ENCODE results near the gene ERRFI1. TPM values are rescaled to one million over a fixed set of nuclear protein-coding genes. Genes with fewer than 3 reads are reported as not detected.
A peak's percentile ranks its signal among the peaks of the same experiment; 100 is the strongest.

The ERRFI1 gene
- total RNA-seq, 1 donor from 2014 or later: 3.1 TPM

DNA sequence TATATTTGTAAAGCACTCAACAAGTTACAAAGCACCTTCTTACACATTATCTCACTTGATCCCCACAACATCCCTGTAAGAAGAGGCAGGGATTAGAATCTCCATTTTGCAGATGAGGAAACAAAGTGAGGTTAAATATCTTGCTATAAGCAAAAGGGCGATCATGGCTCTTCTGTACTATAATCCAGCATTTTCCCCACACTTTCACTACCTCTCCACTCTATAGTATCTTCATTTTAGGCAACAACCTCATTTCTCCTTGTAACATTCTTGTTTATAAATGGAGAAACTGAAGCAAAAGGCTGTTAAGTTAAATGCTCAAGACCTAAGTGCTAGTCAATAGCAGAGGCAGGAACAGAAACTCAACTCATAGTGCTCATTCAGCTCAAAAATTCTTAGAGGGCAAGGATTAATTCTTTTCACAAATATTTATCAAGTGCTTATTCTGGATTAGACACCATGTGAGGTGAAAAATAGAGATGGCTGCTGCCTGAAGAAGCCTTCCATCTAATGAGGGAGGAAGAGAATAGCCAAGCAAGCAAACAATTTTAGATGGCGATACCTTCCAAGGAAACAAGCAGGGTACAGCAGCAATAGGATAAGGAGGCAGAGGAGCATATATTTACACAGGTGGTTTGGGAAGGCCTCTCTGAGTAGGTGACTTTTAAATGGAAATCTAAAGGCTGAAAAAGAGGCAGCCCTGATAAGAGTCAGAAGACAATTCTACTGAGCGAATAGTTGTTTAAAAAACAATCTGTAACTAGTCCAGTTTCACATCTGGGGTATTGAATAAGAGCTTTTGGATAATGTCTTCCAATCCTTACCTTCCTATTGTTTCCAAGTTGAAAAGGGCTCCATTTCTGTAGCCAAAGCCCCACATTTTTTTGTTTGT lies 3.5 kb downstream of the ERRFI1 start:
- Mint-ChIP-seq H3K36me3 (ENCODE audit: low read depth) (no peaks in the 10 kb centered on the region), H3K4me3 (ENCODE audit: low read depth) (no peak overlapping the region), H3K9me3 (no peaks in the 10 kb centered on the region), H3K4me1 (ENCODE audit: low read depth) (peaks cover 13% of the 10 kb centered on the region), H3K27me3 (ENCODE audit: low read depth) (peaks cover 54% of the 10 kb centered on the region), H3K27ac (no peak overlapping the region)
- intact Hi-C loops (cut with micrococcal nuclease): no loop called here
- no peak for DNase-seq (ENCODE audit: low spot score)

DNA sequence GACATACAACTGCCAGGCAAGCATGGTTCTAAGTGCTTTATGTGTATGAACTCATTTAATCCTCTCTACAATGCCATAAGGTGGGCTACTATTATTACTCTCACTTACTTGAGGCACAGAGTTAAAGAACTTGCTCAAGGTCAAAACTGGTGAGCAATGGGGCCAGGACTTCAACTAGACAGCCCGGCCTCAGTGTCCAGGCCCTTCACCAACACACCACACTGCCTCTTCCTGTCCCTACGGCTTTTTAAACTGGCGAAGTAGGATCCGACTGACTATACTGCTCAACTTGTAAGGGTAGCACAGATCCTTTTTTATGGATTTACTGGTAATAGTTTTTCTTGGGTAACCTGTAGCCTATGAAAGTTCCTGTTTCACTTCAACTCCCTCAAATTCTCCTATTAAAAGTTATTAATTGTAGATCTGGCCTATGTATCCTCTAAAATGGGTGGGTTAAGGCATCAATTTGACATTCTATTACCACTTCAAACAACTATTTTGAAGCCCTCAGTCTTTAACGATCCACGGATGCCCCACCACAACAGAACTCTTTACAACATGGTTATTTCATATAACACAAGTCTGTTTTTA lies 4.3 kb downstream of the ERRFI1 start:
- no peak for DNase-seq (ENCODE audit: low spot score)
- Mint-ChIP-seq H3K4me3 (ENCODE audit: low read depth) (no peak overlapping the region), H3K27ac (no peak overlapping the region), H3K9me3 (no peaks in the 10 kb centered on the region), H3K36me3 (ENCODE audit: low read depth) (no peaks in the 10 kb centered on the region), H3K4me1 (ENCODE audit: low read depth) (peaks cover 12% of the 10 kb centered on the region), H3K27me3 (ENCODE audit: low read depth) (peaks cover 45% of the 10 kb centered on the region)
- intact Hi-C loops (cut with micrococcal nuclease): no loop called here

DNA sequence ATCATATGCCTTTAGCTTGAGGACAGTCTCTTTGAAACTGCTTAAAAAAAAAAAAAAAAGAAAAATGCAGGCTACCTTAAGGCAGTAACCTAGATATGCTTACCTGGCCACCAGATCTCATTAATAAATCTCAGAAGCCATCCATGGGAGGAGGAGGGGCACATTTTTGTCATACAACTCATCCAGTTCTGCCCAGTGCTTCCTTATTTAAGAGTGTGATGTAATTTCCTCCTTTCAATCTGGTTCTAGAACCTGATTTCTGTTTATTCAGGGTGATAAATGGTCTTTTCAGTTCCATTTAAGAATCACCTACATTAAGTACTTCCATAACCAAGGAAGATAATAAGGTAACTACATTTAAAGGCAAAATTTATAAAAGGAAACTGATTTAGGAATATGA lies 6.1 kb downstream of the ERRFI1 start:
- H3K9me3 Mint-ChIP-seq: no peaks in the 10 kb centered on the region
- H3K4me3 Mint-ChIP-seq (ENCODE audit: low read depth): no peak overlapping the region
- H3K4me1 Mint-ChIP-seq (ENCODE audit: low read depth): peaks cover 4% of the 10 kb centered on the region
- H3K36me3 Mint-ChIP-seq (ENCODE audit: low read depth): no peaks in the 10 kb centered on the region
- no peak for DNase-seq (ENCODE audit: low spot score)
- no peak overlapping the region for H3K27ac Mint-ChIP-seq
- peaks cover 42% of the 10 kb centered on the region for H3K27me3 Mint-ChIP-seq (ENCODE audit: low read depth)
- intact Hi-C loops (cut with micrococcal nuclease): no loop called here

DNA sequence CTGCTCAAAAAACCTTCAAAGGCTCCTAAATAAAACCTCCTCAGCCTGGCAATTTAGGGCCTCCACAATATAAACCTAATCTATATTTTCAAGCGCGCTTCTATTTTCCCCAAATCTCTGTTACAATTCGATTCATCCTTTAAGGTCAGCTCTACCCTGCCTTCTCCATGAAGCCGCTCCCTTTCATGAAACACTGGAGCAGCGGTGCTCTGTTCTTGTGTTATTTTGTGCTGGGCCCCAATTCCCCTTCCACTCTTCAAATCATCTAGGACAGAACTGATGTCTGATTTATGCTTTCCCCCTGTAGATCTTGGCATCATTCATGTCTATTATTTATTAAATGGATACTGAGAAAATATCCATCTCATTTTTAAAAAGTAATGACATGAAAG lies 6.9 kb downstream of the ERRFI1 start:
- no peaks in the 10 kb centered on the region for H3K36me3 Mint-ChIP-seq (ENCODE audit: low read depth)

DNA sequence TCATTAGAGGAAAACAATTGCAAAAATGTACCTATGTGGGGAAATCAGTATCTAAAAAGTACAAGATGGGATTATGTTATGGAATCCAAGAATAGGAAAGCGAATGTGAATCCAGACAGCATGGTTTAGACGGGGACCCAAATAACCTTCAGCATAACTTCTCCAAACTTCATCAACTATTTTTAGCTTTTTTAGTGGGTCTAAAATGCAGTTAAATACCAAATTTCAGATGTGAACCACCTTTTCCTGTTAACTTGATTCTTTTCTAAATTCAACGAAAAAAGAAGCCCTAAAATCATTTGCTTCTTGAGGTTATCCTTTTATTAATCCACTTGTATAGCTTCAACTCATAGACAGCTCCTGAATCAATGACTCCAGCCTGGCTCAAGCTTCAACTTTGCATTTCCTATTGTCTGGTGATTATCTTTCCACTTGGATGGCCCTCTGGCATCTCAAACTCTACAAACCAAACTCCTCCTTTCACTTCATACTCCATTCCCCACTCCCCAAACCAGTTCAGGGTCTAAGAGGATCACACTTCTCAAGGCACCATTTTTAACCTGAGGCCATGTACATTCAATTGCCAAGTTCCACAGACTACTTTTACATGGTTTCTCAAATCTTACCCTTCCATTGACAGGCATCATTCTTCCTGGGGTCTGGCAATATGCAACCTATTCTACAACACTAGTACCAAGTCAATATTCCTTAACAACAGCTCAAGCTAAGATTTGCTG lies 7.4 kb downstream of the ERRFI1 start:
- H3K27me3 Mint-ChIP-seq (ENCODE audit: low read depth): peaks cover 29% of the 10 kb centered on the region
- no peaks in the 10 kb centered on the region for H3K9me3 Mint-ChIP-seq
- H3K4me3 Mint-ChIP-seq (ENCODE audit: low read depth): no peak overlapping the region
- no peak for DNase-seq (ENCODE audit: low spot score)
- no peak overlapping the region for H3K27ac Mint-ChIP-seq
- H3K36me3 Mint-ChIP-seq (ENCODE audit: low read depth): no peaks in the 10 kb centered on the region
- peaks cover 3% of the 10 kb centered on the region for H3K4me1 Mint-ChIP-seq (ENCODE audit: low read depth)
- intact Hi-C loops (cut with micrococcal nuclease): no loop called here

More for the DNA sequence above, 6.9 kb downstream of the ERRFI1 start:
- Mint-ChIP-seq H3K27me3 (ENCODE audit: low read depth) (peaks cover 34% of the 10 kb centered on the region), H3K27ac (no peak overlapping the region), H3K4me1 (ENCODE audit: low read depth) (peaks cover 3% of the 10 kb centered on the region), H3K4me3 (ENCODE audit: low read depth) (no peak overlapping the region), H3K9me3 (no peaks in the 10 kb centered on the region)
- no peak for DNase-seq (ENCODE audit: low spot score)
- intact Hi-C loops (cut with micrococcal nuclease): no loop called here

DNA sequence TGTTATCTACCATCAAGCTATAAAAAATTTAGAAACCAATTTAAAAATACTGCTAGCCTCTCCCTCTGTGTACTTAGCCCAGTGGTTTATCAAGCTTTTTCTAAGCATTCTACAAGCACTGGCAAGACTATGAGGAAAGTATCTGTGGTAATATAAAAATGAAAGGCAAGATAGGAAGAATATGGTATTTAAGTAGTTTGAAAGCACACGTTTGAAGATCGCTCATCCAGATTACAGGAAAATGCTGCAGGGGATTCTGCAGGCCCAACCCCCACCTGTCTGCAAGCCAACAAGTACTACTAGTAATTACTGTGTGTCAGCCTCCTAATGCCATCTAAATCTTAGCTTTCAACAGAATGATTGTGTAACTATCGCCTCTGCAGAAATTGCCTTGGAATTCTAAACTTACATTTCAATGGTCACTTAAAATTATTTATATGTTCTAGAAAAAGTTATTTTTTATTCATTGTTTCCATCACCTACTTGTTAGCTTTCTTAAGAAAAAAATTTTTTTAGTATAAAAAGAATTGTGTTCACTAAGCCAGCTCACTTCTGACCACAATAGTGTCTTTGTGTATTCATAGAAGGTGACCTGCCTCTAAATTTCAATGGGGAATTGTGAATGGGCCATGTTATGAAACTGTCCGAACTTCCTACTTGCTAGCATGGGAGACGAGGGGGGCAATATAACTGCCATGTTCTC lies 8.5 kb downstream of the ERRFI1 start:
- intact Hi-C loops (cut with micrococcal nuclease): no loop called here
- H3K4me3 Mint-ChIP-seq (ENCODE audit: low read depth): no peak overlapping the region
- H3K36me3 Mint-ChIP-seq (ENCODE audit: low read depth): no peaks in the 10 kb centered on the region
- peaks cover 3% of the 10 kb centered on the region for H3K4me1 Mint-ChIP-seq (ENCODE audit: low read depth)
- no peak for DNase-seq (ENCODE audit: low spot score)
- no peak overlapping the region for H3K27ac Mint-ChIP-seq
- no peaks in the 10 kb centered on the region for H3K9me3 Mint-ChIP-seq
- peaks cover 21% of the 10 kb centered on the region for H3K27me3 Mint-ChIP-seq (ENCODE audit: low read depth)

DNA sequence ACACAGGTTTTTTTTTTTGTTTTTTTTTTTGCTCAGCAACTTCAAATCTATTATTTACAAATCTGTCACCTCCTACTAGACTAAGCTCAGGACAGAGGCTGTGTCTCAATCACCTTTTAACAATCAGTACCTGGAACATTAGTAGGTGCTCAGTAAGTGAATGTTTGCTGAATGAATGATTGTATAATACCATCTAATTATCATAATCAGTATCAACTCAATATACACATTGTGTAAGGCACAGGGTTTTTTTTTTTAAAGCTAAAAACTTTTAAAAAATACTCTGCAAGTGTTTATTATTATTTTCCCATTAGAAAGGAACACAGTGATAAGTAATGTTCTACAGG lies 9.2 kb downstream of the ERRFI1 start:
- Mint-ChIP-seq H3K4me3 (ENCODE audit: low read depth) (no peak overlapping the region), H3K9me3 (no peaks in the 10 kb centered on the region), H3K27me3 (ENCODE audit: low read depth) (peaks cover 15% of the 10 kb centered on the region), H3K27ac (no peak overlapping the region), H3K36me3 (ENCODE audit: low read depth) (no peaks in the 10 kb centered on the region), H3K4me1 (ENCODE audit: low read depth) (peaks cover 3% of the 10 kb centered on the region)
- DNase-seq (ENCODE audit: low spot score): no peak
- intact Hi-C loops (cut with micrococcal nuclease): no loop called here

DNA sequence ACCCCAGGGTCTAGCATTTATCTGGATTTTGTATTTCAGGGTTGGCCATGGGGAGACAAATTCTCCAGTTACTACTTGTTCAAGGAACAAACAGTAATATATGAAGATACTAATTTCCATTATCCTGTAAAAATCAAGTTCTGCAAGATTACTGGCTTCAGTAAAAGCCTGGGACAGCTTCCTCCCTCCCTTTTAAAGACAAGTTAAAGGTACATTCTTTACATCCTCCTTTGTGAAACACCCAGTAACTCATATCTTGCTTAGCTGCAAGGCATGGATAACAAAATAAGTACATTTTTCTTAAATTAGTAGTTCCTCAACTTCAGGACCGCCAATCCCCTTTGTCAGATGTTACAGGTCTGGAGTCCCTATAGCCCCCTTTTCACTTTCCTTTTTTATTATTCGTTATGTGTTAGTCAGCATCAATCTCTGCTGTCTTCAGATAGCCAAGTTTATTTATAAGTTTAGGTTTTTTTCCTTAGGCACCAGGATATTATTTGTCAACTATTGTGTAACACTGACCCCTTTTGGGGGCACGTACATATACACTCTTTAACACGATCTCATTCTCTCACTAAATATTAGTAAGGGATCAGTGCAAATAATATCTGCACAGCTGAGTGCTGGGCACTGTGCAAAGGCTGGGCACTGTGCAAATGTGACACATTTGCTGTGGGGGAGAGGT lies 9.8 kb downstream of the ERRFI1 start:
- DNase-seq (ENCODE audit: low spot score): no peak
- Mint-ChIP-seq H3K4me3 (ENCODE audit: low read depth) (no peak overlapping the region), H3K27ac (no peak overlapping the region), H3K36me3 (ENCODE audit: low read depth) (no peaks in the 10 kb centered on the region), H3K4me1 (ENCODE audit: low read depth) (peaks cover 3% of the 10 kb centered on the region), H3K27me3 (ENCODE audit: low read depth) (peaks cover 15% of the 10 kb centered on the region), H3K9me3 (no peaks in the 10 kb centered on the region)
- intact Hi-C loops (cut with micrococcal nuclease): no loop called here

DNA sequence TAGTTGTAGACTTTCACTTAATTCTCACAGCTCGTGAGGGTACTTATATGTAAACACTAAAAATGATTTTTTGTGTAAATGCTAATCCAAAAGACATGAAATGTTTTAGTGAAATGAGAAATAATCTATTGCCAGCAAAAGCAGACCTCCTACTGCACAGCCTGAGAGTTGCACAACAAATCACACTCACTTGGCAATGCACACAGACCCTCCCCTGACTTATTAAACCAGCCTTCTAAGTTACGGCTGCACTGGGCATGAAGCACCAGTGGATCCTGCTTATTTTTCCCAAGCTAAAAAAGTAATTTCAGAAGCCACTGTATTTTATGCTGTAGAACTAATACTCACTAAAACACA lies 10.3 kb downstream of the ERRFI1 start:
- intact Hi-C loops (cut with micrococcal nuclease): loop anchor here (1.0 kb wide), 1 partner anchor 334 kb away; no protein-coding TSS in a partner anchor
- Mint-ChIP-seq H3K36me3 (ENCODE audit: low read depth) (no peaks in the 10 kb centered on the region), H3K4me3 (ENCODE audit: low read depth) (no peak overlapping the region), H3K9me3 (no peaks in the 10 kb centered on the region), H3K27me3 (ENCODE audit: low read depth) (peaks cover 14% of the 10 kb centered on the region), H3K4me1 (ENCODE audit: low read depth) (peaks cover 3% of the 10 kb centered on the region), H3K27ac (no peak overlapping the region)
- no peak for DNase-seq (ENCODE audit: low spot score)

DNA sequence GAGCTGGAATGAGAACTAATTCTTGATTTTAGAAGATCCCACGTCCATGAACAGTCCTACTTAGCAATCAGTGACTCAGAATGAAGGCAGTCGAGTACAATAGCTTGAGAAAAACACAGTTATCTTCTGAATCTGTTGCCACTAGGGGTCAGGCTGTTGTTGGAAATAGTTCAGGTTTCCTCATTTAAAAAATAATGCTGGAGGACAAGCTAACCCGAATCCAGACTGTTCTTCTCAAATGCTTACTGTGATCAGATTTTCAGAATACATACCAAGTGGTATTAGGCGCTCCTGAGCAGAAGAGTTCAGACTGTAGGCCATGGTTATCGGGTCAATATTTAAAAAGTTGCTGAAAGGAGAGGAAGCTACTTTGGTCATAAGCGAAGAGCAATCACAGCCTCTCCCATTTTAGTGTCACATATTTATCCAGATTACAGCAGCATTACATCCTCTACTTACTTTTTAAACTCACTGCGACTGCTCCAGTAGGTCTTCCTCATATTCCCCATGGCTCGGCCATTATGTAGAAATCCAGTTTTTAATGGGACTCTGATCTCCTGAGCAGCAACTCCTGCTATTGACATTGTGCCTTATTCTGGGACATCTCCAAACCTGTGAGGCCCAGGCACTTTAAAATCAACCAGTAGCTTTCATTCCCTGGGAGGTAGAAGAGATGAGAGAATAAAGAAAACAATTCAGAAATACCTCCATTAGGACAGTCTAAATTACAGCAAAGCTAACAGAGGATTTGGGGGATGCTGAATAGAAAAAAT lies 10.9 kb downstream of the ERRFI1 start:
- peaks cover 14% of the 10 kb centered on the region for H3K27me3 Mint-ChIP-seq (ENCODE audit: low read depth)
- no peaks in the 10 kb centered on the region for H3K36me3 Mint-ChIP-seq (ENCODE audit: low read depth)
- DNase-seq (ENCODE audit: low spot score): peak; percentile 19
- intact Hi-C loops (cut with micrococcal nuclease): loop anchor here (1.0 kb wide), 1 partner anchor 334 kb away; no protein-coding TSS in a partner anchor
- H3K9me3 Mint-ChIP-seq: no peaks in the 10 kb centered on the region
- no peak overlapping the region for H3K4me3 Mint-ChIP-seq (ENCODE audit: low read depth)
- H3K4me1 Mint-ChIP-seq (ENCODE audit: low read depth): peaks cover 3% of the 10 kb centered on the region
- no peak overlapping the region for H3K27ac Mint-ChIP-seq

DNA sequence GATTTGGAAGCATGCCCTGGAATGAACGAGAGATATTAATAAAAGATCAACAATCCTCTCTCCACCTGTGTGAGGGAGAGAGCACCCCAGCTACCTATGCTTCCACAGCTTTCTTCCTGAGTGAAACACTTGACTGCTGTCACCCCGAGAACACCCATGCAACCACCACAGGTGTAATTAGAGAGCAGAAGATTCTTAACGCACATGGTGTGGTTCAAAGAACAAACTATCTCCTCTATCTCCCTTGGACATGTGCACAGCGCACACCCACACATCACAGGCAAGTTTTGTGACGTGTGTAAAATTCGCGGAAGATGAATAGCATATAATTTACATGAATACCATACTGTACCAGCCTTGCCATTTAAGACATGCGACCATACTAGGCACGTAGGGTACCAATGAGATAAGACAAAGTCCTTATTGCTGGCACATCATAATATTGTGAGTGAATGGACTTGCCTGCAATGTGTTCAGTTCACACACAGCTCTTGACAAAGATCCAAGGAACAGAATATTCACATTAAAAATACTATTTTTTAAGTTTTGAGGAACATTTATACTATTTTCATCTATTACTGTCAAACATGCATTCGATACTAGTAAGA lies 11.6 kb downstream of the ERRFI1 start:
- no peaks in the 10 kb centered on the region for H3K36me3 Mint-ChIP-seq (ENCODE audit: low read depth)
- no peak overlapping the region for H3K4me3 Mint-ChIP-seq (ENCODE audit: low read depth)
- no peak overlapping the region for H3K27ac Mint-ChIP-seq
- H3K27me3 Mint-ChIP-seq (ENCODE audit: low read depth): peaks cover 14% of the 10 kb centered on the region
- intact Hi-C loops (cut with micrococcal nuclease): no loop called here
- H3K4me1 Mint-ChIP-seq (ENCODE audit: low read depth): peaks cover 3% of the 10 kb centered on the region
- H3K9me3 Mint-ChIP-seq: no peaks in the 10 kb centered on the region
- DNase-seq (ENCODE audit: low spot score): no peak

Measured in activated T-helper 2 cell treated with anti-CD3 and anti-CD28 coated beads, Interferon-gamma antibody, Interleukin-2, Interleukin-4, amounts not matched to agents 10 μg/mL and 5 μg/mL and 100 μg/mL, durations not matched to agents 14 hours and 24 hours and 36 hours (primary cell).